Peyer's patch (tissue), 4 donors: ENCODE measurements around the gene PLEKHB1.

Source experiments
- POLR2A ChIP-seq, 2 donors: fragments of 450-650 bp; IDR thresholded peaks; one replicate each; pipeline ENCODE4 v1.5.1; 2017; ENCODE audit warnings: antibody characterized with exemption in 2 of 2, mild to moderate bottlenecking in 2 of 2, moderate library complexity in 2 of 2
- TF ChIP-seq, protein P1 (sequence below), 6 experiments: fragments of 450-650 bp in 4 of 6; fragments of 200-600 bp in 2 of 6; sonication (generic) in 1 of 6; IDR thresholded peaks; one replicate each; pipeline ENCODE4 v1.5.1; 2017 to 2019; ENCODE audit warnings: antibody characterized with exemption in 6 of 6, mild to moderate bottlenecking in 3 of 6, moderate library complexity in 1 of 6

GRCh38 chr11:73654482-73655021, 8.2 kb downstream of the PLEKHB1 start:
- TF ChIP-seq, protein P1, sequence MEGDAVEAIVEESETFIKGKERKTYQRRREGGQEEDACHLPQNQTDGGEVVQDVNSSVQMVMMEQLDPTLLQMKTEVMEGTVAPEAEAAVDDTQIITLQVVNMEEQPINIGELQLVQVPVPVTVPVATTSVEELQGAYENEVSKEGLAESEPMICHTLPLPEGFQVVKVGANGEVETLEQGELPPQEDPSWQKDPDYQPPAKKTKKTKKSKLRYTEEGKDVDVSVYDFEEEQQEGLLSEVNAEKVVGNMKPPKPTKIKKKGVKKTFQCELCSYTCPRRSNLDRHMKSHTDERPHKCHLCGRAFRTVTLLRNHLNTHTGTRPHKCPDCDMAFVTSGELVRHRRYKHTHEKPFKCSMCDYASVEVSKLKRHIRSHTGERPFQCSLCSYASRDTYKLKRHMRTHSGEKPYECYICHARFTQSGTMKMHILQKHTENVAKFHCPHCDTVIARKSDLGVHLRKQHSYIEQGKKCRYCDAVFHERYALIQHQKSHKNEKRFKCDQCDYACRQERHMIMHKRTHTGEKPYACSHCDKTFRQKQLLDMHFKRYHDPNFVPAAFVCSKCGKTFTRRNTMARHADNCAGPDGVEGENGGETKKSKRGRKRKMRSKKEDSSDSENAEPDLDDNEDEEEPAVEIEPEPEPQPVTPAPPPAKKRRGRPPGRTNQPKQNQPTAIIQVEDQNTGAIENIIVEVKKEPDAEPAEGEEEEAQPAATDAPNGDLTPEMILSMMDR (IDR thresholded peaks at IDR 0.05), result no peak
- no peak for TF ChIP-seq POLR2A (IDR thresholded peaks at IDR 0.05)
